Skeletal muscle tissue (tissue), 4 donors: ENCODE results near the gene FNDC3B. TPM values are rescaled to one million over a fixed set of nuclear protein-coding genes. Genes with fewer than 3 reads are reported as not detected.

Source experiments
- H3K27ac ChIP-seq: one replicate; pipeline ENCODE4 v1.7.0; 2013; ENCODE audit warnings: mild to moderate bottlenecking, low read depth, low read length, inconsistent platforms
- H3K27me3 ChIP-seq, 3 donors: one replicate each; pipeline ENCODE4 v1.7.0; 2013; ENCODE audit warnings: low read length in 3 of 3; ENCODE audit not compliant: control insufficient read depth in 3 of 3, insufficient read depth in 3 of 3
- H3K36me3 ChIP-seq, 3 donors: one replicate each; pipeline ENCODE4 v1.7.0; 2013; ENCODE audit warnings: low read length in 3 of 3; ENCODE audit not compliant: control insufficient read depth in 3 of 3, insufficient read depth in 3 of 3
- H3K4me1 ChIP-seq, 3 donors: one replicate each; pipeline ENCODE4 v1.7.0; 2013; ENCODE audit warnings: low read length in 3 of 3, mild to moderate bottlenecking in 3 of 3; ENCODE audit not compliant: control insufficient read depth in 3 of 3, insufficient read depth in 3 of 3
- H3K4me3 ChIP-seq, 3 donors: one replicate each; pipeline ENCODE4 v1.7.0; 2013; ENCODE audit warnings: low read length in 3 of 3
- H3K9ac ChIP-seq, 3 donors: one replicate each; pipeline ENCODE4 v1.7.0; 2013; ENCODE audit warnings: low read length in 3 of 3, mild to moderate bottlenecking in 3 of 3, moderate library complexity in 2 of 3, low read depth in 1 of 3
- H3K9me3 ChIP-seq, 3 donors: one replicate each; pipeline ENCODE4 v1.7.0; 2013; ENCODE audit warnings: low read length in 3 of 3; ENCODE audit not compliant: control insufficient read depth in 3 of 3
- total RNA-seq: library from RNA; depleted of rRNA; stranded (reverse); fragments of >200 nt; gene quantifications from one replicate; pipeline ENCODE4 v1.2.3, GENCODE V29; 2014
- donor health status: Osteomylitis.

Gene FNDC3B
- total RNA-seq, 1 donor from 2014 or later: 140 TPM

GRCh38 chr3:172224560-172225214, 185.3 kb downstream of the FNDC3B start:
- H3K36me3 ChIP-seq: peaks cover 0 to 5% (median 4%) of the 10 kb centered on the region in 3 donors
- H3K4me3 ChIP-seq: no peak overlapping the region
- H3K27me3 ChIP-seq: no peaks in the 10 kb centered on the region
- H3K9me3 ChIP-seq: no peaks in the 10 kb centered on the region
- H3K27ac ChIP-seq: no peak overlapping the region
- peaks cover 0 to 2% (median 0%) of the 10 kb centered on the region in 3 donors for H3K4me1 ChIP-seq
- no peak overlapping the region for H3K9ac ChIP-seq

GRCh38 chr3:172225215-172225707, 185.9 kb downstream of the FNDC3B start:
- Histone ChIP-seq H3K4me1 (peaks cover 0 to 2% (median 0%) of the 10 kb centered on the region in 3 donors), H3K27ac (no peak overlapping the region), H3K27me3 (no peaks in the 10 kb centered on the region), H3K36me3 (peaks cover 0 to 5% (median 4%) of the 10 kb centered on the region in 3 donors), H3K4me3 (no peak overlapping the region), H3K9me3 (no peaks in the 10 kb centered on the region), H3K9ac (no peak overlapping the region)

GRCh38 chr3:172226831-172227230, 187.5 kb downstream of the FNDC3B start:
- Histone ChIP-seq H3K9me3 (no peaks in the 10 kb centered on the region), H3K4me3 (no peak overlapping the region), H3K27me3 (no peaks in the 10 kb centered on the region), H3K9ac (no peak overlapping the region), H3K4me1 (no peaks in the 10 kb centered on the region), H3K36me3 (peaks cover 0 to 8% (median 4%) of the 10 kb centered on the region in 3 donors), H3K27ac (no peak overlapping the region)

DNA sequence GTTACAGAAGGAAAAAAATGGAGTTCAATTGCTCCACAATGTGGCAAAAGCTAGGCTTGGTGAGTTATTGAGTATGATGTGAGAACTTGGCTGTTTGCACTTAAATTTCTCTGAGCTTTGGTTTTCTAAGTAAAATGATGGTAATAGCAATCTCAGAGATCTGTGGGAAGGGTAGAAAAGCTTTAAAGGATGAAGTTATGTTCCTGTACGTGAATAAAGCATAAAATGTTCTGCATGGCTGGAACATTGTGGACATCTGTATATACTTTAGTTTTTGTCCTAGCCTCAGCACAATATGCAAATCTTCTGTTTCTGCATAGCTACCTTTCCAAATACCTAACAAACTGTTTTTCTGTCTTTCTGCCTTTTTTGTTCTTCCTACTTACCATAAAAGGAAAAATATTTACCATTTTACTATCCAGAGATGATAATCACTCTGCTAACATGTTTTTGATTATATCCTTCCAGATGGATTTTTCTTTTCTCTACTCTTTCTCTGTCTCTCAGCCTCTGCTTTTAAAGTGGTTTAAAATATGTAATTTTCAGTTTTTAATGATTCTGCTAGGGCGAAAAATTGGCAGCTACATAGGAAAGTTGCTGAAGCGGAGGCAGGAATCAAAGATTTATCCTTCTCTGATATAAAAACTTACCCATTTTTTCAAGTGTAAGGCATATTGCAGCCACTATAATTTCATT, 188.1 kb downstream of the FNDC3B start:
- Histone ChIP-seq H3K4me1 (no peaks in the 10 kb centered on the region), H3K9me3 (no peaks in the 10 kb centered on the region), H3K27ac (no peak overlapping the region), H3K9ac (no peak overlapping the region), H3K4me3 (no peak overlapping the region), H3K36me3 (peaks cover 0 to 8% (median 4%) of the 10 kb centered on the region in 3 donors), H3K27me3 (no peaks in the 10 kb centered on the region)

- no peaks in the 10 kb centered on the region for H3K27me3 ChIP-seq
- H3K36me3 ChIP-seq: peaks cover 0 to 8% (median 4%) of the 10 kb centered on the region in 3 donors
- H3K4me1 ChIP-seq: no peaks in the 10 kb centered on the region
- no peak overlapping the region for H3K4me3 ChIP-seq
- H3K9ac ChIP-seq: no peak overlapping the region
- no peaks in the 10 kb centered on the region for H3K9me3 ChIP-seq
- H3K27ac ChIP-seq: no peak overlapping the region
These were observed 188.6 kb downstream of the FNDC3B start for GRCh38 chr3:172228036-172228415.

DNA sequence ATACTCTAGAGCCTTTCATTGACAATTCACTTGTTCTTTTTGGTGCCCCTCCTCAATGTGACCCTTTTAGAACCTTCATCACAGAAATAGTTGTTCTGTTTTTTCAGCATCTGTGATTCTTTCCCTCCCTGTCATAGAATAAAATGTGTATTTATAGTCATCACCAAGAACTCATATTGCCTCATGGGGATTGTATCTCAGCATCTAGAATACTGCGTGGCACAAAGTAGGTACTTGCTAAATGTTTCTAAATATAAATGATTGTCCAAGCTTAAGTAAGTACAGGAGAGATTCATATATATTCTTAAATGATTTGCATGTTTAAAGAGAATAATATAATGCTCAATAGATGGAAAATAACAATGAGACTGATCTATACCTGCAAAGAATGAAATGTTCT, 190.1 kb downstream of the FNDC3B start:
- Histone ChIP-seq H3K27me3 (no peaks in the 10 kb centered on the region), H3K4me3 (no peak overlapping the region), H3K4me1 (peaks cover 0 to 3% (median 0%) of the 10 kb centered on the region in 3 donors), H3K36me3 (peaks cover 0 to 8% (median 4%) of the 10 kb centered on the region in 3 donors), H3K9ac (no peak overlapping the region), H3K9me3 (no peaks in the 10 kb centered on the region), H3K27ac (no peak overlapping the region)

DNA sequence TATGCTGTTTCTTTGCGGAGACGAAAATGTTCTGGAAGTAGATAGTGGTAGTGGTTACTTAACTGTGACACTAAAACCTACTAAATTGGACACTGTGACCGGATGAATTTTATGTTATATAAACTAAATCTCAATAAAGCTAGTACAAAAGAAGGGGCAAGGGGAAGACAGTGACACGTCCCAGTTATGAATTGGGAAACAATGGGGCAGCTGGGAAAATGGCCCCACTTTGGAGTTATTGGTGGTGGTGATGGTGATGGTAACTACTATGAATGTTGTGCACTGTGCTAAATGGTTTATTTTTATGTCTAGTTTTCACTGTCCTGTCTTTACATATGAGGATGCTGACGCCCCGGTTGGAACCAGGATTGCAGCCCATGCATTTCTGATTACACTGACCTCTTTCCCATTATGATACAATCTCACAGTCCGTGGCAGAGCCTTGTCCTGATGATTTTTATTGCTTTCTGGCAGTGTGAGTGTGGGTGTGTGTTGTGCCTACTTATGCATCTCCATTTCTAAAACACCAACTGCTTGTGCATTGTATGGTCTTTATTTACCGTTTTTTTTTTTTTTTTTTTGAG, 192.0 kb downstream of the FNDC3B start:
- no peaks in the 10 kb centered on the region for H3K27me3 ChIP-seq
- H3K36me3 ChIP-seq: peaks cover 0 to 8% (median 4%) of the 10 kb centered on the region in 3 donors
- no peaks in the 10 kb centered on the region for H3K9me3 ChIP-seq
- peaks cover 0 to 4% (median 3%) of the 10 kb centered on the region in 3 donors for H3K4me1 ChIP-seq
- no peak overlapping the region for H3K27ac ChIP-seq
- no peak overlapping the region for H3K4me3 ChIP-seq
- no peak overlapping the region for H3K9ac ChIP-seq

DNA sequence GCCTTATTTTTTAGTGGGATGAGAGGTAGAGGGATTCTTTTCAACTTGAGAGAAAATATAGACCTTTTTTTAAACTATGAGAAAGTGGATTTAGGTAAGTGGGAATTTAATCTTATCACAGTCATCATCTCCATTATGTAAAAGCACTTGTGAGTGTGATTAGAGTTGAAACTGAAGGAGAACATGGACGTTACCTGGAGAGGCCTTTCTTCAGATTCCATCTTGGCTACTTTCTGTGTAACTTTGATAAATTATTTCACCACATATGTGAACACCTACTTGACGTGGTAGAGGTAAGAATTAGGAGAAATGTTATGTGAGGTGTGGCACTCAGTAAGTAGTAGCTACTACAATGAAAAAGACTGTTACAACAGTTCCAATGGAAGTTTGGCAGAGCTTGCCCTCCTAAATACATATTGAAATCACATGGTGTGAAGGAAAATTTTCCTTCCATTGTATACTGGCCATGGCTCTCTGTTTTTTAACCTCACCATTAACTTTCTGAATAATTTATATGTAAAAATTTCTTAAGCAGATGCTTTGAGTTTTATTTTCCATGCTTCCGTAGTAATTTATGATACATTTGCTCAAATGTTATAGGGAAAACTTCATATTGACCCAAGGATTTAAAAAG, 193.3 kb downstream of the FNDC3B start:
- Histone ChIP-seq H3K9me3 (no peaks in the 10 kb centered on the region), H3K27ac (no peak overlapping the region), H3K36me3 (peaks cover 0 to 3% (median 0%) of the 10 kb centered on the region in 3 donors), H3K9ac (no peak overlapping the region), H3K4me3 (no peak overlapping the region), H3K4me1 (peaks cover 0 to 4% (median 3%) of the 10 kb centered on the region in 3 donors), H3K27me3 (no peaks in the 10 kb centered on the region)

GRCh38 chr3:172233474-172234277, 194.3 kb downstream of the FNDC3B start:
- Histone ChIP-seq H3K9ac (no peak overlapping the region), H3K27me3 (no peaks in the 10 kb centered on the region), H3K9me3 (no peaks in the 10 kb centered on the region), H3K36me3 (peaks cover 0 to 3% (median 0%) of the 10 kb centered on the region in 3 donors), H3K4me1 (peaks cover 0 to 4% (median 3%) of the 10 kb centered on the region in 3 donors), H3K27ac (no peak overlapping the region), H3K4me3 (no peak overlapping the region)
